ENCODE data around the gene ABCF1.

The ABCF1 gene

GRCh38 chr6:30560930-30561329, 10.3 kb upstream of the ABCF1 start:
- no CpG with 5 or more reads among the region's 3 CpGs for WGBS

GRCh38 chr6:30562470-30563425, 8.5 kb upstream of the ABCF1 start:
- H2BK15ac ChIP-seq (ENCODE audit: low read depth, poor library complexity, severe bottlenecking) = no peak overlapping the region
- H3K79me1 ChIP-seq (replicated peaks; ENCODE audit: low read length, poor library complexity, severe bottlenecking) = peaks cover 24% of the 10 kb centered on the region
- no peak overlapping the region for H3K23ac ChIP-seq (ENCODE audit: low read length in 2 of 2)
- no peak overlapping the region for H2AK5ac ChIP-seq (ENCODE audit: low read length, severe bottlenecking)
- no peak overlapping the region for H2BK12ac ChIP-seq (ENCODE audit: low read length in 2 of 2)
- H3K9me3 ChIP-seq (ENCODE audit: control insufficient read depth, low read length) = no peaks in the 10 kb centered on the region
- peak overlapping the region in 1 of 2 experiments; percentile 23 for H3K4me3 ChIP-seq (ENCODE audit: insufficient read depth in 1 of 2, low read depth in 1 of 2, low read length in 2 of 2)
- DNase-seq = no peak
- H3K4ac ChIP-seq (ENCODE audit: low read depth in 1 of 2, low read length in 2 of 2) = no peak overlapping the region
- no peaks in the 10 kb centered on the region for H3K27me3 ChIP-seq (ENCODE audit: control insufficient read depth in 1 of 2, insufficient read depth in 1 of 2, low read length in 2 of 2)
- H4K8ac ChIP-seq (ENCODE audit: low read length) = no peak overlapping the region
- no peak overlapping the region for H4K91ac ChIP-seq (ENCODE audit: low read length)
- peaks cover 14 to 44% of the 10 kb centered on the region in 2 experiments for H3K36me3 ChIP-seq (ENCODE audit: control insufficient read depth in 1 of 2, insufficient read depth in 2 of 2, low read depth in 1 of 2, low read length in 2 of 2)
- H3K4me1 ChIP-seq (ENCODE audit: control insufficient read depth, insufficient read depth, low read depth, low read length) = peaks cover 2% of the 10 kb centered on the region
- H3K27ac ChIP-seq (ENCODE audit: low read length, poor library complexity, severe bottlenecking) = no peak overlapping the region
- no peak overlapping the region for H2BK120ac ChIP-seq (ENCODE audit: low read depth, low read length)
- 95% methylated on average over 14 of the region's 14 CpGs for WGBS
- H3K4me2 ChIP-seq (ENCODE audit: low read length, poor library complexity, severe bottlenecking) = no peak overlapping the region
- no peak overlapping the region for H2AFZ ChIP-seq (ENCODE audit: low read depth, low read length)
- H3K9ac ChIP-seq (ENCODE audit: low read length) = no peak overlapping the region
- H3K18ac ChIP-seq (ENCODE audit: low read depth in 1 of 2, low read length in 2 of 2) = no peak overlapping the region
- H3K14ac ChIP-seq (ENCODE audit: low read length in 2 of 2) = no peak overlapping the region
- no peak overlapping the region for H2BK5ac ChIP-seq (ENCODE audit: low read depth, low read length, poor library complexity, severe bottlenecking)

More at GRCh38 chr6:30560930-30561329, 10.3 kb upstream of the ABCF1 start:
- DNase-seq = no peak
- Histone ChIP-seq H2BK12ac (ENCODE audit: low read length in 2 of 2) (no peak overlapping the region), H3K9ac (ENCODE audit: low read length) (no peak overlapping the region), H3K4me1 (ENCODE audit: control insufficient read depth, insufficient read depth, low read depth, low read length) (peaks cover 2% of the 10 kb centered on the region), H3K4me2 (ENCODE audit: low read length, poor library complexity, severe bottlenecking) (no peak overlapping the region), H3K36me3 (ENCODE audit: control insufficient read depth in 1 of 2, insufficient read depth in 2 of 2, low read depth in 1 of 2, low read length in 2 of 2) (peaks cover 14 to 44% of the 10 kb centered on the region in 2 experiments), H3K4ac (ENCODE audit: low read depth in 1 of 2, low read length in 2 of 2) (no peak overlapping the region), H4K8ac (ENCODE audit: low read length) (no peak overlapping the region), H3K27ac (ENCODE audit: low read length, poor library complexity, severe bottlenecking) (no peak overlapping the region), H3K27me3 (ENCODE audit: control insufficient read depth in 1 of 2, insufficient read depth in 1 of 2, low read length in 2 of 2) (no peaks in the 10 kb centered on the region), H3K4me3 (ENCODE audit: insufficient read depth in 1 of 2, low read depth in 1 of 2, low read length in 2 of 2) (no peak overlapping the region), H3K23ac (ENCODE audit: low read length in 2 of 2) (no peak overlapping the region), H2BK5ac (ENCODE audit: low read depth, low read length, poor library complexity, severe bottlenecking) (no peak overlapping the region), H3K14ac (ENCODE audit: low read length in 2 of 2) (no peak overlapping the region), H2AK5ac (ENCODE audit: low read length, severe bottlenecking) (no peak overlapping the region), H4K91ac (ENCODE audit: low read length) (no peak overlapping the region), H2BK120ac (ENCODE audit: low read depth, low read length) (no peak overlapping the region), H3K18ac (ENCODE audit: low read depth in 1 of 2, low read length in 2 of 2) (no peak overlapping the region), H2AFZ (ENCODE audit: low read depth, low read length) (no peak overlapping the region), H2BK15ac (ENCODE audit: low read depth, poor library complexity, severe bottlenecking) (no peak overlapping the region), H3K79me1 (replicated peaks; ENCODE audit: low read length, poor library complexity, severe bottlenecking) (peaks cover 24% of the 10 kb centered on the region), H3K9me3 (ENCODE audit: control insufficient read depth, low read length) (no peaks in the 10 kb centered on the region)

GRCh38 chr6:30564114-30564513, 7.1 kb upstream of the ABCF1 start:
- H3K18ac ChIP-seq (ENCODE audit: low read depth in 1 of 2, low read length in 2 of 2) = no peak overlapping the region
- no peak overlapping the region for H4K8ac ChIP-seq (ENCODE audit: low read length)
- H3K4me1 ChIP-seq (ENCODE audit: control insufficient read depth, insufficient read depth, low read depth, low read length) = peaks cover 2% of the 10 kb centered on the region
- no peak overlapping the region for H2AFZ ChIP-seq (ENCODE audit: low read depth, low read length)
- H3K36me3 ChIP-seq (ENCODE audit: control insufficient read depth in 1 of 2, insufficient read depth in 2 of 2, low read depth in 1 of 2, low read length in 2 of 2) = peaks cover 14 to 38% of the 10 kb centered on the region in 2 experiments
- no peak for DNase-seq
- H3K9me3 ChIP-seq (ENCODE audit: control insufficient read depth, low read length) = no peaks in the 10 kb centered on the region
- no peaks in the 10 kb centered on the region for H3K27me3 ChIP-seq (ENCODE audit: control insufficient read depth in 1 of 2, insufficient read depth in 1 of 2, low read length in 2 of 2)
- H3K4ac ChIP-seq (ENCODE audit: low read depth in 1 of 2, low read length in 2 of 2) = no peak overlapping the region
- no peak overlapping the region for H3K27ac ChIP-seq (ENCODE audit: low read length, poor library complexity, severe bottlenecking)
- H2AK5ac ChIP-seq (ENCODE audit: low read length, severe bottlenecking) = no peak overlapping the region
- H3K4me3 ChIP-seq (ENCODE audit: insufficient read depth in 1 of 2, low read depth in 1 of 2, low read length in 2 of 2) = no peak overlapping the region
- H3K79me1 ChIP-seq (replicated peaks; ENCODE audit: low read length, poor library complexity, severe bottlenecking) = peaks cover 22% of the 10 kb centered on the region
- no peak overlapping the region for H4K91ac ChIP-seq (ENCODE audit: low read length)
- 100% methylated on average over 1 of the region's 1 CpG for WGBS
- no peak overlapping the region for H3K14ac ChIP-seq (ENCODE audit: low read length in 2 of 2)
- no peak overlapping the region for H3K23ac ChIP-seq (ENCODE audit: low read length in 2 of 2)
- H2BK12ac ChIP-seq (ENCODE audit: low read length in 2 of 2) = no peak overlapping the region
- no peak overlapping the region for H2BK15ac ChIP-seq (ENCODE audit: low read depth, poor library complexity, severe bottlenecking)
- no peak overlapping the region for H2BK5ac ChIP-seq (ENCODE audit: low read depth, low read length, poor library complexity, severe bottlenecking)
- no peak overlapping the region for H3K9ac ChIP-seq (ENCODE audit: low read length)
- H3K4me2 ChIP-seq (ENCODE audit: low read length, poor library complexity, severe bottlenecking) = no peak overlapping the region
- no peak overlapping the region for H2BK120ac ChIP-seq (ENCODE audit: low read depth, low read length)

GRCh38 chr6:30565772-30566171, 5.5 kb upstream of the ABCF1 start:
- Histone ChIP-seq H2BK5ac (ENCODE audit: low read depth, low read length, poor library complexity, severe bottlenecking) (no peak overlapping the region), H3K4me2 (ENCODE audit: low read length, poor library complexity, severe bottlenecking) (no peak overlapping the region), H2AFZ (ENCODE audit: low read depth, low read length) (no peak overlapping the region)

More at GRCh38 chr6:30565772-30566171, 5.5 kb upstream of the ABCF1 start:
- Histone ChIP-seq H2BK15ac (ENCODE audit: low read depth, poor library complexity, severe bottlenecking) (no peak overlapping the region), H3K18ac (ENCODE audit: low read depth in 1 of 2, low read length in 2 of 2) (no peak overlapping the region), H2AK5ac (ENCODE audit: low read length, severe bottlenecking) (no peak overlapping the region), H3K79me1 (replicated peaks; ENCODE audit: low read length, poor library complexity, severe bottlenecking) (peaks cover 20% of the 10 kb centered on the region), H3K36me3 (ENCODE audit: control insufficient read depth in 1 of 2, insufficient read depth in 2 of 2, low read depth in 1 of 2, low read length in 2 of 2) (peaks cover 14 to 34% of the 10 kb centered on the region in 2 experiments), H2BK120ac (ENCODE audit: low read depth, low read length) (no peak overlapping the region), H3K27me3 (ENCODE audit: control insufficient read depth in 1 of 2, insufficient read depth in 1 of 2, low read length in 2 of 2) (no peaks in the 10 kb centered on the region), H4K91ac (ENCODE audit: low read length) (no peak overlapping the region), H3K9me3 (ENCODE audit: control insufficient read depth, low read length) (no peaks in the 10 kb centered on the region), H4K8ac (ENCODE audit: low read length) (no peak overlapping the region), H3K9ac (ENCODE audit: low read length) (no peak overlapping the region), H3K4ac (ENCODE audit: low read depth in 1 of 2, low read length in 2 of 2) (no peak overlapping the region), H2BK12ac (ENCODE audit: low read length in 2 of 2) (no peak overlapping the region), H3K23ac (ENCODE audit: low read length in 2 of 2) (no peak overlapping the region), H3K14ac (ENCODE audit: low read length in 2 of 2) (no peak overlapping the region), H3K4me1 (ENCODE audit: control insufficient read depth, insufficient read depth, low read depth, low read length) (peaks cover 2% of the 10 kb centered on the region), H3K4me3 (ENCODE audit: insufficient read depth in 1 of 2, low read depth in 1 of 2, low read length in 2 of 2) (no peak overlapping the region), H3K27ac (ENCODE audit: low read length, poor library complexity, severe bottlenecking) (no peak overlapping the region)
- DNase-seq = peak; percentile 17

Measured in mesenchymal stem cell (in vitro differentiated cells and primary cell).